ENCODE results near the gene HYPK.
"Not testable (repeated sequence)": the region's sequence is repeated elsewhere in the genome, so short reads cannot be mapped to it uniquely, and the experiment has no call there.

Gene HYPK

GRCh38 chr15:43795997-43796396 lies 4.4 kb upstream of the HYPK start:
- DNase-seq, result no peak

GRCh38 chr15:43796566-43796965 lies 3.8 kb upstream of the HYPK start:
- DNase-seq, result no peak

GRCh38 chr15:43799209-43799944 lies 1.0 kb upstream of the HYPK start:
- no peak for DNase-seq

- no peak for DNase-seq
Measured at GRCh38 chr15:43799945-43800285, 484 bp upstream of the HYPK start, which contains the start of gene SERINC4. TSS of gene SERINC4 (minus strand) at chr15:43800220. CDS start at chr15:43799986, 234 bp downstream.

- not testable (repeated sequence) for DNase-seq
Measured at GRCh38 chr15:43802676-43803075, 2.3 kb downstream of the HYPK start.

- no peak for DNase-seq
Measured at GRCh38 chr15:43808435-43808950, 8.1 kb downstream of the HYPK start.

GRCh38 chr15:43808960-43809678 lies 8.7 kb downstream of the HYPK start:
- DNase-seq, result no peak

- DNase-seq, result not testable (repeated sequence)
Measured at GRCh38 chr15:43815064-43815463, 14.7 kb downstream of the HYPK start.

- no peak for DNase-seq
Measured at GRCh38 chr15:43821505-43821904, 21.1 kb downstream of the HYPK start.

- peak; percentile 25 to 93 (median 88) for DNase-seq
Measured at GRCh38 chr15:43824302-43825246, 24.2 kb downstream of the HYPK start, which contains the start of gene MFAP1. TSS of gene MFAP1 (minus strand) at chr15:43824690. CDS start at chr15:43824569, 121 bp downstream.

- not testable (repeated sequence) for DNase-seq
Measured at GRCh38 chr15:43825305-43825704, 24.9 kb downstream of the HYPK start.

GRCh38 chr15:43826029-43826507 lies 25.7 kb downstream of the HYPK start:
- DNase-seq, result no peak

GRCh38 chr15:43826508-43827341 lies 26.3 kb downstream of the HYPK start, which contains the start of gene WDR76:
TSS of gene WDR76 (plus strand) at chr15:43827002. CDS start at chr15:43827033, 31 bp downstream.
- peak in 12 of 14 donors; percentile 5 to 67 (median 21) for DNase-seq

GRCh38 chr15:43828061-43828657 lies 27.8 kb downstream of the HYPK start:
- no peak for DNase-seq

- DNase-seq, result not testable (repeated sequence)
Measured at GRCh38 chr15:43829951-43830540, 29.6 kb downstream of the HYPK start.

GRCh38 chr15:43830691-43831275 lies 30.4 kb downstream of the HYPK start:
- DNase-seq, result not testable (repeated sequence)

- DNase-seq, result not testable (repeated sequence)
Measured at GRCh38 chr15:43831519-43832052, 31.2 kb downstream of the HYPK start.

GRCh38 chr15:43832485-43832884 lies 32.1 kb downstream of the HYPK start:
- DNase-seq, result not testable (repeated sequence)

- DNase-seq, result no peak
Measured at GRCh38 chr15:43845421-43845820, 45.0 kb downstream of the HYPK start.

- no peak for DNase-seq
Measured at GRCh38 chr15:43851251-43851650, 50.9 kb downstream of the HYPK start.
